ENCODE data around the gene NR3C1. TPM values are rescaled to one million over a fixed set of nuclear protein-coding genes. Genes with fewer than 3 reads are reported as not detected.

NR3C1 gene
- total and polyA plus RNA-seq, 2 of the 13 experiments (the other 11 are each of a cell fraction or from before 2014, with no cell fraction given) = 10.0 to 24.3 TPM

- TF ChIP-seq ZFYVE20 (CRISPR knock-in tag; IDR thresholded peaks at IDR 0.05; ENCODE audit: borderline replicate concordance, low read depth) = peak; percentile 23; the same call in 1 of the 2 replicates
- TF ChIP-seq RBAK (CRISPR knock-in tag; IDR thresholded peaks at IDR 0.05) = no peak; the same call in 1 of the 2 replicates
- peak; percentile 59 for TF ChIP-seq GATAD2A (CRISPR knock-in tag; IDR thresholded peaks at IDR 0.05)
- TF ChIP-seq CEBPG (CRISPR knock-in tag; IDR thresholded peaks at IDR 0.05) = no peak
- no peak for TF ChIP-seq MLLT10 (CRISPR knock-in tag; IDR thresholded peaks at IDR 0.05)
- no peak for TF ChIP-seq PCBP2 (optimal IDR thresholded peaks at IDR 0.05; ENCODE audit: low read depth, low read length, poor library complexity, severe bottlenecking)
- TF ChIP-seq ZNF224 (CRISPR knock-in tag; IDR thresholded peaks at IDR 0.05) = 0 out of 2 replicates have a peak, but pooled peaks have one; percentile 26
- TF ChIP-seq KLF11 (CRISPR knock-in tag; IDR thresholded peaks at IDR 0.05) = no peak
- TF ChIP-seq TP53 (CRISPR knock-in tag; conservative IDR thresholded peaks at IDR 0.05) = no peak
- TF ChIP-seq ZNF775 (CRISPR knock-in tag; IDR thresholded peaks at IDR 0.05; ENCODE audit: borderline replicate concordance) = no peak
- TF ChIP-seq HIC2 (CRISPR knock-in tag; IDR thresholded peaks at IDR 0.05; ENCODE audit: low read depth) = no peak
- TF ChIP-seq PRPF4 (IDR thresholded peaks at IDR 0.05; ENCODE audit: low read depth, low read length, poor library complexity, severe bottlenecking) = no peak
- no peak for TF ChIP-seq ELF4 (CRISPR knock-in tag; IDR thresholded peaks at IDR 0.05; ENCODE audit: borderline replicate concordance)
- TF ChIP-seq RAD21 (CRISPR knock-in tag; IDR thresholded peaks at IDR 0.05) = no peak; the same call in none of the 2 replicates
- no peak for TF ChIP-seq RNF219 (CRISPR knock-in tag; IDR thresholded peaks at IDR 0.05)
- no peak for TF ChIP-seq NCOR1 (IDR thresholded peaks at IDR 0.05; ENCODE audit: borderline replicate concordance, low read length)
- no peak for TF ChIP-seq ZBTB43 (CRISPR knock-in tag; conservative IDR thresholded peaks at IDR 0.05)
- TF ChIP-seq ZUFSP (CRISPR knock-in tag; IDR thresholded peaks at IDR 0.05; ENCODE audit: borderline replicate concordance) = no peak
- TF ChIP-seq PHF21A (CRISPR knock-in tag; IDR thresholded peaks at IDR 0.05) = no peak; the same call in 1 of the 2 replicates
- no peak for TF ChIP-seq CC2D1A (CRISPR knock-in tag; IDR thresholded peaks at IDR 0.05)
- no peak for TF ChIP-seq ZKSCAN1 (IDR thresholded peaks at IDR 0.05; ENCODE audit: low read length)
- no peak for TF ChIP-seq NR2F2 (IDR thresholded peaks at IDR 0.05; ENCODE audit: borderline replicate concordance, low read depth)
- no peak for TF ChIP-seq ZNF780A (CRISPR knock-in tag; IDR thresholded peaks at IDR 0.05)
- peak; percentile 92 for TF ChIP-seq DMAP1 (CRISPR knock-in tag; IDR thresholded peaks at IDR 0.05)
Measured at GRCh38 chr5:143405063-143405848, 1.8 kb upstream of the NR3C1 start (continued).

All from HepG2 (cell line).